Neural progenitor cell (in vitro differentiated cells): ENCODE results near the gene DMWD.

Experiments
- CTCF ChIP-seq: fragments of 200-600 bp; sonication (generic); IDR thresholded peaks from 2 replicates; pipeline ENCODE4 v1.5.1; 2017; ENCODE audit warnings: antibody characterized with exemption, mild to moderate bottlenecking
- EZH2 ChIP-seq: fragments of 200-600 bp; sonication (generic); IDR thresholded peaks from 2 replicates; pipeline ENCODE4 v1.6.1; 2017; ENCODE audit warnings: antibody characterized with exemption, mild to moderate bottlenecking, moderate library complexity
- EZH2phosphoT487 ChIP-seq: fragments of 200-600 bp; sonication (generic); IDR thresholded peaks from 2 replicates; pipeline ENCODE4 v1.6.1; 2017; ENCODE audit warnings: antibody characterized with exemption

GRCh38 chr19:45782162-45782691, 10.4 kb downstream of the DMWD start, which contains the start of gene DMPK:
- TF ChIP-seq CTCF (no peak), EZH2phosphoT487 (no peak), EZH2 (no peak)
